ENCODE data around the gene OR2A14. TPM values are rescaled to one million over a fixed set of nuclear protein-coding genes. Genes with fewer than 3 reads are reported as not detected.
"Not testable (repeated sequence)": the region's sequence is repeated elsewhere in the genome, so short reads cannot be mapped to it uniquely, and the experiment has no call there.

OR2A14 gene
- polyA plus RNA-seq, 3 donors: not detected

GRCh38 chr7:144127714-144128334 is 4.8 kb downstream of the OR2A14 start:
- no peak overlapping the region for H3K4me3 Mint-ChIP-seq
- Histone ChIP-seq H2AFZ (ENCODE audit: insufficient read depth, low read depth, low read length, poor library complexity, severe bottlenecking) (no peak overlapping the region), H3K9ac (ENCODE audit: insufficient read depth, low read length, poor library complexity, severe bottlenecking) (no peak overlapping the region), H3K4me2 (replicated peaks; ENCODE audit: extremely low read depth, low read length, poor library complexity, severe bottlenecking) (no peak overlapping the region), H3K27ac (ENCODE audit: low read depth in 1 of 2, low read length in 2 of 2) (no peak overlapping the region), H3K79me2 (ENCODE audit: insufficient read depth, low read length) (no peaks in the 10 kb centered on the region), H3K36me3 (replicated peaks in 1 of 2; ENCODE audit: control insufficient read depth in 1 of 2, insufficient read depth in 2 of 2, low read length in 2 of 2) (no peaks in the 10 kb centered on the region), H3K4me1 (ENCODE audit: control insufficient read depth in 1 of 2, insufficient read depth in 2 of 2, low read length in 2 of 2) (no peaks in the 10 kb centered on the region), H4K20me1 (ENCODE audit: insufficient read depth, low read length) (no peaks in the 10 kb centered on the region), H3K9me3 (replicated peaks in 1 of 2; ENCODE audit: control insufficient read depth in 1 of 2, insufficient read depth in 1 of 2, low read length in 2 of 2) (no peaks in the 10 kb centered on the region), H3K27me3 (ENCODE audit: control insufficient read depth in 2 of 2, insufficient read depth in 2 of 2, low read length in 2 of 2) (no peaks in the 10 kb centered on the region), H3K4me3 (replicated peaks in 1 of 3; ENCODE audit: low read depth in 2 of 3, low read length in 3 of 3) (no peak overlapping the region)
- no peak overlapping the region for H3K27ac Mint-ChIP-seq
- H3K9me3 Mint-ChIP-seq: no peaks in the 10 kb centered on the region
- 20% methylated on average over 3 of the region's 6 CpGs for WGBS (ENCODE audit: insufficient coverage)
- TF ChIP-seq CTCF (IDR thresholded peaks at IDR 0.05): peak; percentile 83
- H3K27me3 Mint-ChIP-seq (ENCODE audit: low read depth in 3 of 3): peaks cover 0 to 1% (median 0%) of the 10 kb centered on the region in 3 donors
- DNase-seq: peak; percentile 52 to 65 (median 52)
- H3K4me1 Mint-ChIP-seq: no peaks in the 10 kb centered on the region
- no peaks in the 10 kb centered on the region for H3K36me3 Mint-ChIP-seq
- intact Hi-C loops (cut with micrococcal nuclease): no loop called here

- H3K4me1 ChIP-seq (ENCODE audit: control insufficient read depth in 1 of 2, insufficient read depth in 2 of 2, low read length in 2 of 2); H3K27me3 ChIP-seq (ENCODE audit: control insufficient read depth in 2 of 2, insufficient read depth in 2 of 2, low read length in 2 of 2); H3K9me3 Mint-ChIP-seq; H3K27me3 Mint-ChIP-seq (ENCODE audit: low read depth in 3 of 3); H3K4me3 ChIP-seq (replicated peaks in 1 of 3; ENCODE audit: low read depth in 2 of 3, low read length in 3 of 3); H3K27ac Mint-ChIP-seq; H3K4me1 Mint-ChIP-seq; H3K36me3 Mint-ChIP-seq; H3K9me3 ChIP-seq (replicated peaks in 1 of 2; ENCODE audit: control insufficient read depth in 1 of 2, insufficient read depth in 1 of 2, low read length in 2 of 2); H3K4me3 Mint-ChIP-seq; H3K79me2 ChIP-seq (ENCODE audit: insufficient read depth, low read length); H3K27ac ChIP-seq (ENCODE audit: low read depth in 1 of 2, low read length in 2 of 2); H3K9ac ChIP-seq (ENCODE audit: insufficient read depth, low read length, poor library complexity, severe bottlenecking); H2AFZ ChIP-seq (ENCODE audit: insufficient read depth, low read depth, low read length, poor library complexity, severe bottlenecking); H3K36me3 ChIP-seq (replicated peaks in 1 of 2; ENCODE audit: control insufficient read depth in 1 of 2, insufficient read depth in 2 of 2, low read length in 2 of 2); intact Hi-C loops (cut with micrococcal nuclease); H3K4me2 ChIP-seq (replicated peaks; ENCODE audit: extremely low read depth, low read length, poor library complexity, severe bottlenecking); H4K20me1 ChIP-seq (ENCODE audit: insufficient read depth, low read length); DNase-seq: not testable (repeated sequence)
- 97% methylated on average over 6 of the region's 9 CpGs for WGBS (ENCODE audit: insufficient coverage)
Observed at GRCh38 chr7:144129601-144130000, 6.6 kb downstream of the OR2A14 start.

Data from CD14-positive monocyte (primary cell).